ENCODE measurements around the gene EMID1.
A peak's percentile ranks its signal among the peaks of the same experiment; 100 is the strongest.

Gene EMID1

DNA sequence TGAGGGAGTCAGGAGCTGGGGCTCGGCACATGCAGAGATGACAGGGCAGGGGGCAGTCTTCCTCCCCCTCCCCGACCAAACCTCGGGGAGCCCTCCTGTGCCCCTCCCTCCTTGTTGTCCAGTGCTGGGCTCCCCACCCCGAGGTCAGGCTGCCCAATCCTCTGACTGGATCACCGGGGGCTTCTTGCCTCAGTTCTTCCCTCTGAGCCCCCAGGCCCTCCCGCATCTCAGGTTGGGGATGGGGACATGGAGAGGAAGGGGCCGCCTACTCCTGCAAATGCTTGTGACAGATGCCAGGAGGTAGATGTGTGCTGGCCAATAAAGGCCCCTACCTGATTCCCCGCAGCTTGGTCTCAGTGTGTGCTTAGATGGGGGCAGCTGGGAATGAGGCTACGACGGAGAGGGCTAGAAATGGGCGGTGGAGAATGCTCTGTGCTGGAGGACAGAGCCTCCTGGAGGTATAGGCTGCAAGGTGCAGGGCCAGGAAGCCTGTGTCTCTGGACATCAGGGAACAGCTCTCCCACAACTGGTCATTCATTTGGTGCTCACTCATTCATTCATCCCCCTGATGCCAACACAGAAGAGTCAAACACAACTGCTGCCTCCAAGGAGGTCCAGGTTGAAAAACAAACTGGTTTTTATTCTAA, 53.7 kb downstream of the EMID1 start:
- no peak overlapping the region for H3K9ac ChIP-seq (ENCODE audit: low read depth, low read length)
- H3K4me1 ChIP-seq (ENCODE audit: insufficient read depth, low read length) = peaks cover 2% of the 10 kb centered on the region; the same call in 1 of the 2 replicates
- TF ChIP-seq EZH2 (IDR thresholded peaks at IDR 0.05; ENCODE audit: borderline replicate concordance, low read depth, low read length, severe bottlenecking) = no peak
- TF ChIP-seq, protein P1, sequence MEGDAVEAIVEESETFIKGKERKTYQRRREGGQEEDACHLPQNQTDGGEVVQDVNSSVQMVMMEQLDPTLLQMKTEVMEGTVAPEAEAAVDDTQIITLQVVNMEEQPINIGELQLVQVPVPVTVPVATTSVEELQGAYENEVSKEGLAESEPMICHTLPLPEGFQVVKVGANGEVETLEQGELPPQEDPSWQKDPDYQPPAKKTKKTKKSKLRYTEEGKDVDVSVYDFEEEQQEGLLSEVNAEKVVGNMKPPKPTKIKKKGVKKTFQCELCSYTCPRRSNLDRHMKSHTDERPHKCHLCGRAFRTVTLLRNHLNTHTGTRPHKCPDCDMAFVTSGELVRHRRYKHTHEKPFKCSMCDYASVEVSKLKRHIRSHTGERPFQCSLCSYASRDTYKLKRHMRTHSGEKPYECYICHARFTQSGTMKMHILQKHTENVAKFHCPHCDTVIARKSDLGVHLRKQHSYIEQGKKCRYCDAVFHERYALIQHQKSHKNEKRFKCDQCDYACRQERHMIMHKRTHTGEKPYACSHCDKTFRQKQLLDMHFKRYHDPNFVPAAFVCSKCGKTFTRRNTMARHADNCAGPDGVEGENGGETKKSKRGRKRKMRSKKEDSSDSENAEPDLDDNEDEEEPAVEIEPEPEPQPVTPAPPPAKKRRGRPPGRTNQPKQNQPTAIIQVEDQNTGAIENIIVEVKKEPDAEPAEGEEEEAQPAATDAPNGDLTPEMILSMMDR (IDR thresholded peaks at IDR 0.05; ENCODE audit: borderline replicate concordance, extremely low read depth, low read length, poor library complexity, severe bottlenecking) = peak; percentile 34
- H3K4me3 ChIP-seq (ENCODE audit: low read depth in 1 of 2, low read length in 2 of 2) = no peak overlapping the region
- no peak overlapping the region for H2AFZ ChIP-seq (ENCODE audit: low read depth, low read length)
- H3K27me3 ChIP-seq (ENCODE audit: insufficient read depth, low read length, poor library complexity) = no peaks in the 10 kb centered on the region
- H3K79me2 ChIP-seq (ENCODE audit: insufficient read depth, low read length) = no peaks in the 10 kb centered on the region
- no peak overlapping the region for H3K4me2 ChIP-seq (ENCODE audit: insufficient read depth, low read length)
- DNase-seq (no peak), ATAC-seq (ENCODE audit: insufficient read depth, low read depth) (peak; percentile 19; the same call in 1 of the 3 replicates)
- H4K20me1 ChIP-seq (ENCODE audit: insufficient read depth, low read length) = peaks cover 3% of the 10 kb centered on the region
- H3K9me3 ChIP-seq (ENCODE audit: insufficient read depth, low read length, severe bottlenecking) = no peaks in the 10 kb centered on the region
- H3K36me3 ChIP-seq (ENCODE audit: insufficient read depth, low read length) = peaks cover 58% of the 10 kb centered on the region
- H3K27ac ChIP-seq (ENCODE audit: low read length) = no peak overlapping the region

DNA sequence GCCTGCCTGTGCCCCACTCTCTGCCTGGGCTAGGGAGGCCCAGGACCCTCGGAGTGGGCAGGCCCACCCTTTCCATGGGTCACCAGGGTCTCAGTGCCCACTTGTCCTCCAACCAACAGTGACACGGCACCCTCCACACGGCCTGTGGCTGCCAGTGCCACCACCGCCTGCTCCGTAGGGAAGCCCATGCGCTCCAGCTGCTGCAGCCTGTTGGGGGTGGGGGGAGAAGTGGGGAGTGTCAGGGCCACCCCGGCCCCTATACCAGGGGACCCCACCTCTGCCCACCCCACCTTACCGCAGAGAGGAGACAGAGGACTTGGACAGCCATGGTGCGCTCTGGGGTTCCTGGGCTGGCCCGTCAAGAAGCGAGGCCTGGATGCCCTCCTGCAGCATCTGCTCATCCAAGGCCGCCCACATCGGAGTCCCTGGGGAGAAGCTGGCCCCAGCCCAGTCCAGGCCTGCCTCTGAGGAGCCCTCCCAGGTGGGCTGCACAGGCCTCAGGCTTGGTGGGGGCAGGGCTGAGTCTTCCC, 54.4 kb downstream of the EMID1 start:
- Histone ChIP-seq H3K9ac (ENCODE audit: low read depth, low read length) (no peak overlapping the region), H3K4me1 (ENCODE audit: insufficient read depth, low read length) (no peaks in the 10 kb centered on the region), H3K27me3 (ENCODE audit: insufficient read depth, low read length, poor library complexity) (no peaks in the 10 kb centered on the region), H2AFZ (ENCODE audit: low read depth, low read length) (no peak overlapping the region), H3K36me3 (ENCODE audit: insufficient read depth, low read length) (peaks cover 56% of the 10 kb centered on the region), H3K27ac (ENCODE audit: low read length) (no peak overlapping the region), H3K79me2 (ENCODE audit: insufficient read depth, low read length) (no peaks in the 10 kb centered on the region; the same call in 1 of the 2 replicates), H3K9me3 (ENCODE audit: insufficient read depth, low read length, severe bottlenecking) (no peaks in the 10 kb centered on the region), H3K4me3 (ENCODE audit: low read depth in 1 of 2, low read length in 2 of 2) (no peak overlapping the region), H3K4me2 (ENCODE audit: insufficient read depth, low read length) (no peak overlapping the region), H4K20me1 (ENCODE audit: insufficient read depth, low read length) (peaks cover 3% of the 10 kb centered on the region)
- TF ChIP-seq, protein P1 (IDR thresholded peaks at IDR 0.05; ENCODE audit: borderline replicate concordance, extremely low read depth, low read length, poor library complexity, severe bottlenecking) = no peak
- TF ChIP-seq EZH2 (IDR thresholded peaks at IDR 0.05; ENCODE audit: borderline replicate concordance, low read depth, low read length, severe bottlenecking) = no peak
- no peak for DNase-seq
- ATAC-seq (ENCODE audit: insufficient read depth, low read depth) = peak; percentile 11; the same call in 1 of the 3 replicates

DNA sequence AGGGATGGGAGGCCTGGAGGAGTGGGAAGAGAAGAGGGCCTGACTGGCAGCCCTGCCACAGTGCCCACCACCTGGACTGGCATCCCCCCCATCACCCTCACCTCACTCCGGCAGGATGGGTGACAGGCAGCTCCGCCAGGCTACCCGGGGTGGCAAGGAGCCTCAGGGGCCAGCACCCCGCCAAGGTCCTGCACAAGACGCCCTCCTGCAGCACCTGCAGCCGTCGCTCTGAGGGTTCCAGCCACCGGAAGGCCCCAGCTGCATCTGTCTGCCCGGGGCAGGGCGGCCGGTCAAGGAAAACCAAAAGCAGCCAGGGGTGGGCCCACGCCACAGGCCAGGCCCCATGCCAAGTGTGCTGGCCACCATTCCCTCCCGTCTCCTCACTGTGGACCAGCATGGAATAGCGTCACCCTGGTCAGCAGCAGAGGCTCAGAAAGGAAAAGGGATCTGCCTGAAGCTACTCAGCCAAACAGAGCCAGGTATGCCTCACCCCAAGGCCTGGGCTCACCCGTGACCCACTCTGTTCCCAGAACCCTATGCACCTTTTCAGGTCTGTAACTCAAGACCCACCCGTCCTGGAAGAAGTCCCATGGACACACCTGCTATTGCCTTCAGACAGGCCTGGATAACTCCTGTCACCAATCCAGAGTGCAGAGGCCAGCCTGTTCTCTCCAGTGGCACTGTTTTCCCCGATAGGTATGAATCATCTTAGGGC, 55.1 kb downstream of the EMID1 start:
- H3K27ac ChIP-seq (ENCODE audit: low read length) = no peak overlapping the region
- DNase-seq (no peak), ATAC-seq (ENCODE audit: insufficient read depth, low read depth) (0 out of 3 replicates have a peak, but pooled peaks have one; percentile 2)
- H3K79me2 ChIP-seq (ENCODE audit: insufficient read depth, low read length) = peaks cover 7% of the 10 kb centered on the region
- peaks cover 2% of the 10 kb centered on the region for H3K4me1 ChIP-seq (ENCODE audit: insufficient read depth, low read length)
- no peak overlapping the region for H2AFZ ChIP-seq (ENCODE audit: low read depth, low read length)
- H3K9me3 ChIP-seq (ENCODE audit: insufficient read depth, low read length, severe bottlenecking) = no peaks in the 10 kb centered on the region
- TF ChIP-seq EZH2 (IDR thresholded peaks at IDR 0.05; ENCODE audit: borderline replicate concordance, low read depth, low read length, severe bottlenecking) = no peak
- TF ChIP-seq, protein P1 (IDR thresholded peaks at IDR 0.05; ENCODE audit: borderline replicate concordance, extremely low read depth, low read length, poor library complexity, severe bottlenecking) = no peak
- peaks cover 10% of the 10 kb centered on the region for H4K20me1 ChIP-seq (ENCODE audit: insufficient read depth, low read length)
- peaks cover 57% of the 10 kb centered on the region for H3K36me3 ChIP-seq (ENCODE audit: insufficient read depth, low read length)
- H3K27me3 ChIP-seq (ENCODE audit: insufficient read depth, low read length, poor library complexity) = no peaks in the 10 kb centered on the region
- no peak overlapping the region for H3K4me2 ChIP-seq (ENCODE audit: insufficient read depth, low read length)
- H3K4me3 ChIP-seq (ENCODE audit: low read depth in 1 of 2, low read length in 2 of 2) = no peak overlapping the region
- no peak overlapping the region for H3K9ac ChIP-seq (ENCODE audit: low read depth, low read length)

Data from DND-41 (cell line).